Upper lobe of left lung (tissue), 4 donors: Measurements from ENCODE around the gene LMTK2.

ENCODE experiments used
- EP300 ChIP-seq, 4 donors: sonication (generic); formaldehyde crosslinking; IDR thresholded peaks; one replicate each; pipeline ENCODE4 v1.5.1; 2017; ENCODE audit warnings: antibody characterized with exemption in 4 of 4, control low read depth in 2 of 4
- POLR2AphosphoS5 ChIP-seq, 2 donors: sonication (generic); formaldehyde crosslinking; IDR thresholded peaks; one replicate each; pipeline ENCODE4 v1.5.1; 2017; ENCODE audit warnings: antibody characterized with exemption in 2 of 2
- TF ChIP-seq, protein P1 (sequence below), 6 experiments: fragments of 450-650 bp in 4 of 6; fragments of 200-600 bp in 2 of 6; sonication (generic) in 2 of 6; IDR thresholded peaks; one replicate each; pipeline ENCODE4 v1.5.1; 2016 to 2019; ENCODE audit warnings: antibody characterized with exemption in 6 of 6

DNA sequence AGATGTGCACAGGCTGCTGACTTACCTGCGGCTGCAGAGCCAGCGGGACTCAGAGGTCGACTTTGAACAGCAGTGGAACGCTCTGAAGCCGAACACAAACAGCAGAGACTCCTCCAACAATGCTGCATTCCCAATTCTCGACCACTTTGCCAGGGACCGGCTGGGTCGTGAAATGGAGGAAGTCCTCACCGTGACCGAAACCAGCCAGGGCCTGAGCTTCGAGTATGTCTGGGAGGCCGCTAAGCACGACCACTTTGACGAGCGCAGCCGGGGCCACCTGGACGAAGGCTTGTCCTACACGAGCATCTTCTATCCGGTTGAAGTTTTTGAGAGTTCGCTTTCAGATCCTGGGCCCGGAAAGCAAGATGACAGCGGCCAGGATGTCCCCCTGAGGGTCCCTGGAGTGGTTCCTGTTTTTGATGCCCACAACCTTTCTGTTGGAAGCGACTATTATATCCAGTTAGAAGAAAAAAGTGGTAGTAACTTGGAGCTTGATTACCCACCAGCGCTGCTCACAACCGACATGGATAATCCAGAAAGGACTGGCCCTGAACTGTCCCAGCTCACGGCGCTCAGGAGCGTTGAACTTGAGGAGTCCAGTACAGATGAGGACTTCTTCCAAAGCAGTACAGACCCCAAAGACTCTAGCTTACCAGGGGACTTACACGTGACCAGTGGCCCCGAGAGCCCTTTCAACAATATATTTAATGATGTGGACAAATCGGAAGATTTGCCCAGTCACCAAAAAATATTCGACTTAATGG, 85.2 kb downstream of the LMTK2 start:
- TF ChIP-seq, protein P1, sequence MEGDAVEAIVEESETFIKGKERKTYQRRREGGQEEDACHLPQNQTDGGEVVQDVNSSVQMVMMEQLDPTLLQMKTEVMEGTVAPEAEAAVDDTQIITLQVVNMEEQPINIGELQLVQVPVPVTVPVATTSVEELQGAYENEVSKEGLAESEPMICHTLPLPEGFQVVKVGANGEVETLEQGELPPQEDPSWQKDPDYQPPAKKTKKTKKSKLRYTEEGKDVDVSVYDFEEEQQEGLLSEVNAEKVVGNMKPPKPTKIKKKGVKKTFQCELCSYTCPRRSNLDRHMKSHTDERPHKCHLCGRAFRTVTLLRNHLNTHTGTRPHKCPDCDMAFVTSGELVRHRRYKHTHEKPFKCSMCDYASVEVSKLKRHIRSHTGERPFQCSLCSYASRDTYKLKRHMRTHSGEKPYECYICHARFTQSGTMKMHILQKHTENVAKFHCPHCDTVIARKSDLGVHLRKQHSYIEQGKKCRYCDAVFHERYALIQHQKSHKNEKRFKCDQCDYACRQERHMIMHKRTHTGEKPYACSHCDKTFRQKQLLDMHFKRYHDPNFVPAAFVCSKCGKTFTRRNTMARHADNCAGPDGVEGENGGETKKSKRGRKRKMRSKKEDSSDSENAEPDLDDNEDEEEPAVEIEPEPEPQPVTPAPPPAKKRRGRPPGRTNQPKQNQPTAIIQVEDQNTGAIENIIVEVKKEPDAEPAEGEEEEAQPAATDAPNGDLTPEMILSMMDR (IDR thresholded peaks at IDR 0.05): no peak
- TF ChIP-seq POLR2AphosphoS5 (IDR thresholded peaks at IDR 0.05) (no peak), EP300 (IDR thresholded peaks at IDR 0.05) (no peak)
